ENCODE measurements around the gene UBE2G2.

The UBE2G2 gene

DNA sequence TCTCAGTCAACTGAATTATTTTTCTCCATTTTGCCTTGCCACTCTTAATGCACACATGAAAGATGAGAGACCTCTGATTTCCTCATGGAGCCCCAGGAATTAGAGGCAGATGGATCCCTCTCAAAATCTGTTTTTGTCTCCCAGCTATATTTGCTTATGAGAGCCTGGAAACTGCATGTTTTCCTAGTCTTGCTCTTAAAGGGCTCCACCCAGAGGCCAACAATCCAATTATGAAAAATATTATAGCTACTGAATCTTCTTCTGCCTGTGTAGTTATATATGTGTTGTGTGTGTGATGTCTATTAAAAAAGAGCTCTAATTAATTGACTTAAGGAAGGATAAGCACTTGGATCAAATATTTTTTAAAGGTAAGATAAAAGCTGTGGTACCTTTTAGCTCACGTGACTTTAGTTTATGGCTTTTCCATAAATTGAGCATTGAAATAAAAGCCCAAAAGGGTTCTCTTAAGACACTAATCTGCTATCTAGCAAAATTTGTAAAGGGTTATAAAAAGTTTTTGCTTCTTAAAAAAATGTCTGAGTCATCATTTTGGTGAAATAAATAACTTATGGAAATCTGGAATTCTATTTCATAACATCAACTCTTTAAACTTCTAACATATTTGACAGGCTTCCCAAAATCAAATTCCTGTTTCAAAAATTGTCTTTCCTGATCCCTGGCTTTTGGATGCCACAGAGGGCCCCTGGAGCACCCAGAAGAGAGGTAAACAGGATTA lies 59.0 kb downstream of the UBE2G2 start:
- no peak for DNase-seq

DNA sequence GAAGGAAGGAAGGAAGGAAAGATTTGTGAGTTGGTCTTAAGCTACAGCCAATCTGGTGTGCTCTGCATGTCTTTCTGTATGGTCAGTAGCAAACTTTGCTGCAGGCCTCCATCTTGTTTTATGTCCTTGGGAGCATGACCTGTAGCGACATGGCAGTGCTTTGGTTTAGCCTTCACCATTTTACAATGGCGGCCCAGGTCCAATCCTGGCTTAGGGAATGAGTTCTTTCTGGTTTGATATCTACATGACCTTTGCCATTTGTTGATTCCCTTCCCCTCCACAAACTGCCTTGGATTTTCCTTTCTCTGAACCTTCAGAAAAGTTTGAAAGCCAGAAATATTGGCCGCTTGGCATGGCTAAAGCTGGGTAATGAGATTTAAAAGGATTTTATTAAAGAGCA lies 59.7 kb downstream of the UBE2G2 start:
- DNase-seq: no peak

DNA sequence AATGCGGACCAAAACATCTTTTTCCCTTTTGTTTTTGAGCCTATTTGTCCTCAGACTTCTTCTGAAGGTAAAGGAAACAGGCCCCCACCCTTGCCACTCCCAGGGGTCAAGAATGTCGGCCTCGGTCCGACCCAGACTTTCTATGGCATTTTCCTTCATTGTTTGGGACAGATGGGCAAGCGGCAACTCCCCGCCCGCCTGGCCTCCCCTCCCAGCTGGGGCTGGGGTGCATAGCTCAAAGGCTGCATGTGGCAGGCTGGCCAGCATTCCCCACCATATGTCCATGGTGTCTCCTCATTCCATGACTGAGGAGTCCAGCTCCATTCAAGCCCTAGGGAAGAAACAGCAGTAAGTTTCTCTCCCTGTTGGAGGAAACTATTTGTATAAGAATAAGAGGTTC lies 60.9 kb downstream of the UBE2G2 start:
- no peak for DNase-seq

DNA sequence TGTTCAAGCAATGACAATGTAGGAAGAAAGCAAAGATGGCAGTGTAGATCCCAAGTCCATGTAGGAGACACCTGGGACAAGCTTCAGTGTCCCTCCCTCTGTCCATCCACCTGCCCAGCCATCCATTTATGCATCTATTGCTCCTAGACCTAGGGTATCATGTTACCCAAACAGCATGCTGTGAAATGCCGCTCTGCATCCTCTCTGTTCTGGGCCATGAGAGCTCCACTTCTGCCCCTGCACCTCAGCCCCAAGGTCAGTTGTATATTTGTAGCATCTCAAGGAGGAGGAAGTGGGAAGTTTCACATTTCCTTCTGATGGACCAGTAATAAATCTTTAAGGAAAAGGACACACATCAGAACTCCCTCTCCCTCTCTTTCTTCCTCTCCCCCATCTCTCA lies 62.3 kb downstream of the UBE2G2 start:
- no peak for DNase-seq

DNA sequence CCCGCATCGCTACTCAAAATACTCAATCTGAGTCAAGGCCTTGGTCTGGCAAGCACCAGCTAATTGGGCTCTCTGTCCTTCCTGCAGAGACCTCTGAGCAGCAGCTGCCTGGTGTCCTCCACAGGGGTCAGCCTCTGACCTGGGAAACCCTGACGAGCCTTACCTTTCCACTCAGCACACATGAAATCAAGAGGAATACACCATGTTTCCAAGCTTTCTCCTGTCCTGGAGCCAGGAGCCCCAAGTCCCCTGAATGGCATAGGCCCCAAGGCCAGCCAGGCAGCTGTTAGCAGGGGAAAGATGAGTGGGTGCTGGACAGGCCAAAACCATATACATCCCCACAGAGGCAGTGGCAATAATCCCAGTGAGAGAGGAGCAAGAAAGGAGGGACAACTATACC lies 63.0 kb downstream of the UBE2G2 start:
- DNase-seq: no peak

DNA sequence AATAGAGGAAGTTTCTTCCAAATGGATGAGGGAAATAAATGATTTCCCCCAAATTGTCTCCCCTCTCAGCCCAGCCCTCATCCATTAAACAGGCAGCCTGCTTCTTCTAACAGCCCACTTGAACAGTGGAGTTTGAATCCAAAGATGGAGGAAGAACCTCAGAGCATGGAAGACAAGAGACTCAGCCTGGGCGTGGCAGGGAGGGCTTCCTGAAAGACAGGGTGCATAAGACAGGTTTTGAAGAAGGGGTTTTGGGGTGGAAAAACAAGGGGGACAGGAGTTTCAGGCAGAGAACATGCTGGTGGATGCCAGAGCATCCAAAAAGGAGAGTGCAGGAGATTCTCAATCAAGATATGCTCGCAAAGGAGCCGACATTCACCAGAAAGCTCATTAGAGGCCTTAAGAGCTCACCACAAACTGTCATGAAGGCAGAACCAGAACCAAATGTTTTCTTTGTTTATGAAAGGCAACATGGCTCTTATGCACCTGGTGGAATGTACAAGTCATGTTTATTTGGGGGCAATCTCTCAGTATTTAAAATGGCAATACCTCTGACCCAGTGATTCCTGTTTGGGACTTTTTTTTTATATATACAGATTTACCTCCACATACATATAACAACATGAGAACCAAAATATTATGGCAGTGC lies 63.8 kb downstream of the UBE2G2 start:
- no peak for DNase-seq

DNA sequence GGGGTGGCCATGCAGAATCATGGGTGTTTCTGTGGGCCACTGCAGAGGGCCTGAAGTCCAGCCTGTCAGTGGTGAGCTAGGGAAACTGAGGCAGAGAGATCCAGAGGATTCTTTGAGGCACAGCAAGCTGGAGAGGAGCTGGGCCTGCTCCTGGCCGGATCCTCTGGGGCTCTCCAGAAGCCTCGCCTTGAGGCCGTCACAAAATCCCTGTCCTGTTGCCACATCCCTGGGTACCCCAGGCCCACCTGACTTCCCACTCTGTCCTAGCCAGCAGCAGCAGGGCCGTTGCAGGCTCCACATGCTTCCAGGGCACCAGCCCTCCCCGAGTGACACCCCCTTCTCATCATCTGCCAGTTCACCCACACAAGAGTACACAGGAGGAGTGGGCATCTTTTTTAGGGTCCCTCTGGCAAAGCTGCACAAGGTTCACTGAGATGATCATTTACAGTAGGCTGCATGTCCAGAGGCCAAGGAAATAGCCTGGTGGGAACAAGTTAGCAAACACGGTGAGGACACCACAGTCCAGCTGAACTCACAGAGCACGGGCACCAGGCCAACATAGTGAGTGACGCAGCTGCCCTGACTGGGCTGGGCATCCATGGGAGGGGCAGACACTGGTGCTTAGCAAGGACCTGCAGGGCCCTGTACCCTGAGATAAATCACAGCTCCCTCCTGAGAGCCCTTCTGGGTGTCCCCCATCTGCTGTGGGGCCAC lies 65.2 kb downstream of the UBE2G2 start:
- no peak for DNase-seq

DNA sequence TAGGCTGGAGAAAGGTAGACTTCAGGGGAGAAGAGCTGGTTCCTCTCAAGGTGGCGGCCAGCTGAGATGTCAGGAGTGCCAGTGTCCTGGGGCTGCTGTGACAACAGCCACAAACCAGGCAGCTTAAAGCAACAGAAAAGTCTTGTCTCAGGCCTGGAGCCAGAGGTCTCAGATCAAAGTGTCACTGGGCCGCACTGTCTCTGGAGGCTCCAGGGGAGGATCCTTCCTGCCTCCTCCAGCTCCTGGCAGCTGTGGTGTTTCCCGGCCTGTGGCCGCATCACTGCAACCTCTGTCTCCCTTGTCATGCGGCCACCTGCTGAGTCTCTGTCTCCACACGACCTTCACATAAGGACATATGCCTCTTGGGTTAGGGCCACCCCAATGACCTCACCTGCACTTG lies 65.8 kb downstream of the UBE2G2 start:
- DNase-seq: no peak

DNA sequence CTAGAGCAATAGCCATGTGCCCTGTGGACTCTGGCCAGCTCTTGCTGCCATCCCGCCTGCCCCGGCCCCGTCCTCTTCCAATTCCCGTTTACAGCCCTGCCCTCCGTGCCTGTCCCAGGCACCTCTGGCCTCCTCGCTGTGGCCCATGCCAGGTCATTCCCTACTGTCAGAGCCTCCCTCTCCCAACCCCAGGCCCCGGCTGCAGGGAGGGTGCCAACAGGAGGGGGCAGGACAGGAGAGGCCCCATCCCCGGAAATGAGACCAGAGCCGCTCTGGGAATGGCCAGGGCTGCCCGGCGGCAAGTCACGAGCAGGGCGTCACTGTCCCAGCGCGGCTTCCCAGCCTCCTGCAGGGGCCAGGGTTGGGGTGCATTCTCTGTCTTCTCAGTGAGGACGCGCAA lies 66.8 kb downstream of the UBE2G2 start:
- DNase-seq: no peak

DNA sequence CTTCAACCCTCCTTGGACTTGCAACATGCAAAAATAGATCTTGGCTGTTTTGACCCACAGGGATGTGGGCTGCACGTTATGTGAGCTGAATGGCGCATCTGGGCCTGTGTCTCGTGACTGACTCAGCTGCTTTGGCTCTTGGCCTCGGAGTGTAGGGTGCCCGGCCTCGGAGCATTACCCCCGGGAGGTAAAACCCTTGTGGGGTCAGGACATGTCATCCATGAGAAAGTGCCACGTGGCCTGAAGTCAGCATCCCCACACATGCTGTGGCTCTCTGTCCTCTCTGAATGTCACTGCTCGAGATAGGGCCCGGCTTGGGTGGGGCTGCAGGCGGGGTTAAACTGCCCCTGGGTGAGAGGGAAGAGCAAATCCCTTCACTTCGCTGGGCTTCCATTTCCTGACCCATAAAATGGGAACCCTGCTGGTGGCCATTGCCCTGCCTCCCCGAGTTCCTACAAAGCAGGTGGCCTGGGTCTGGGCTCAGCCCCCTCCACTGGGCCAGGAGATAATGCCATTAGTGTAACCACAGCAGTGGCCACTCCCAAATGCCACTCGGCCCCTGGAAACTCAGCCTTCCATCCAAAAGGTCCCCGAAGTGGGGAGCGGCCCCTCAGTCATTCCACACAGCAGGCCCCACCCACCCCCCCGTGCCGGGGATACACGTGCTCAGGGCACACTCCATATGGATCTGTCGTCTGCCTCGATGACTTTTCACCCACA lies 67.4 kb downstream of the UBE2G2 start:
- DNase-seq: no peak

DNA sequence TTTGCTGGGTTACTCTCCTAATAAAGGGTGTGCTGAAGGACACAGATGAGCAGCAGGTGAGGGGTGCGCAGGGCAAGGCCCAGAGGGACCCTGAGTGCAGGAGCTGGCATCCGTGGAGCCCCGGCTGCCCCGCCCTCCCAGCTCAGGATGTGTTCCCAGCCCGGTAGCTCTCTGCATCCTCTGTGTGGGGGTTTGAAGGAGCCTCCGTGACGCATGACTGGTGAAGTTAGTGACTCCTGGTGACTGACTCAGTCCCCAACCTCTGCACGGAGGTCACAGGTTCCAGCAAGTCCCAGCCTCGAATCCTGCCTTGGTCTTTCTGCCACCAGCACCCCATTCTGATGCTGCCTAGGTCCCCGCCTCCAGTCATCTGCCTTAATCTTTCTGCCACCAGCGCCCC lies 68.7 kb downstream of the UBE2G2 start:
- DNase-seq: no peak

DNA sequence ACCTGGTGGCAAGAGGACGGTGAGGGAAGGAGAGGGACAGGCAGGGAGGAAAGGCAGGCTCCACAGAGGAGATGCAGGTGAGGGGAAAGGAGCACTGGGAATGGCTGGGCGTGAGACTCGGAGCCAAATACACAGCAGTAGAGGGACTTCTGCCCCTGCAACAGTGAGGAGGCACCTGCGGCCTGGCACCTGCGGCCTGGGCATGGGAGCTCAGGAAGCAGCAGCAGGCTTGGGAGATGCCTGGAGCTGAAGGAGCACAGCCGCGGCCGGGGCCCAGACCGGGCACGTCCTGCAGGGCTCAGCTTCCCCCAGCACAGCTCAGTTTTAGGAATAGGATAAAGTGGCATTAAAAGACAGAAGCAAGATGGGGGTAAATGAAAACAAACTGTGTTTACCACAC lies 69.4 kb downstream of the UBE2G2 start:
- DNase-seq: no peak

DNA sequence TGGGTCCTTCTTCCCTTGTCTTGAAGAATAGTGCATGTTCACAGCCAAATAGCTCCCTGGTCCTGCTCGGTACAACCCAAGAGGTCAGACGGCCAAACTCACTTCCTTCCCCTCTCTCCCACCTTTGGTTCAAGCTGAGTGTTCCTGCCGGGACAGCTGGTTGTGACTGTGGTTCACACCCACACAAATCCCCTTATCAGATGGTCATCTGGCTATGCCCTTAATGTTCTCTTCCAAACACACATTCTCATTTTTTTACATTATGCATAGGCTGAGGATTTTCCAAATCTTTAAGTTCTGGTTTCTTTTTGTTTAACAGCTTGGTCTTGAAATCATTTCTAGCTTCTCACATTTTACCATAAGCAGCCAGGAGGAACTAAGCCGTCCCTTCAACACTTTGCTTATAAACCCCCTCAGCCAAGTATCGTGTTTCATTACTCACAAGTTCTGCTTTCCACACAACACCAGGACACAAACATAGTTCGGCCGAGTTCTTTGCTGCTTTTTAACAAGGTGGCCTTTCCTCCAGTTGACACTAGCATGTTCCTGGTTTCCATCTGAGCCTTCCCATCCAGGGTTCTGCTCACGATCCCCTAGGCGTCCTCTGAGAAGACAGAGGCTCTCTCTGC lies 70.6 kb downstream of the UBE2G2 start:
- DNase-seq: no peak

DNA sequence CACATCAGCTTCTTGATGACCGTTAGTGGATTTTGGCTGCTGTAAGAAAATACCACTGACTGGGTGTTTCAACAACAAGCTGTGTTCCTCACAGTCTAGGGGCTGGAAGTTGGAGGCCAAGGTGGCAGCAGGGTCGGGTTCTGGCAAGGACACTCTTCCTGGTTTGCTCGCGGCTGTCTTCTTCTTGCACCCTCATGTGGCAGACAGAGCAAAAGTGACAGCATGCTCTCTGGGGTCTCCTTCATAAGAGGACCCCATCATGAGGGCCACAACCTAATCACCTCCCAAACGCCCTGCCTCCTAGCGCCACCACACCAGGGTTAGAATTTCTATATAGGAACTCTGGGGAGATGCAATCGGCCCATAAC lies 71.6 kb downstream of the UBE2G2 start:
- no peak for DNase-seq

DNA sequence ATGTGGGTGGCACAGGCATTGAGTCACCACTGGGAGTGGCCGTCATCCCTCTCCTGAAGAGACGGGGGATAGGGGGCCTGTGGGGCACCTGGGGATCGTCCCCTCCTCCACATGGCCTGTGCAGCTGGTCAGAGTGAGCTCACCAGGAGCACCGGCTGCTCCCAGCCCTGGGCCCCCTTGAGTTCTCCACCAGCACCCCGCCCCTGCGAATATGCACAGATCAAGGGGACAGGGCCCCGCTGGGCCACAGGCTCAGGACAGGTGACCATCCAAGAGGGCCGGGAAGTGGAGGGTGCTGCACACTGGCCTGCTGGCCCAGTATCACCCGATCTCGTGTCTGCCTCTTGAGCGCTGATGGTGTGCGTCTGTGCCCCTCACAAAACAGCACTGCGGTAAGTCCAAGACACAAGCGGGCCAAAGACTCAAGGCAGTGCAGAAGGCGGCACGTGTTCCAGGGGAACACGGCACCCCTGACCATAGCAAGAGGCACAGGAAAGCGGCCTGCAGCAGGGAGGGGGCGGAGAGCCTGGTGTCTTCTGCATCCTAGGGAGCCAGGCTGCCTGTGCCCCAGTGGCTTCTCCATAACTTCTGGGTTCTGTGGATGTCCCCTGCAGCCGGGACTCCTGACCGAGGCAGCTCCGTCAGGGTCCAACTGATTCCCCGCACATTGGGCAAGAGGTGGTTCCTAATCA lies 72.1 kb downstream of the UBE2G2 start:
- DNase-seq: no peak

DNA sequence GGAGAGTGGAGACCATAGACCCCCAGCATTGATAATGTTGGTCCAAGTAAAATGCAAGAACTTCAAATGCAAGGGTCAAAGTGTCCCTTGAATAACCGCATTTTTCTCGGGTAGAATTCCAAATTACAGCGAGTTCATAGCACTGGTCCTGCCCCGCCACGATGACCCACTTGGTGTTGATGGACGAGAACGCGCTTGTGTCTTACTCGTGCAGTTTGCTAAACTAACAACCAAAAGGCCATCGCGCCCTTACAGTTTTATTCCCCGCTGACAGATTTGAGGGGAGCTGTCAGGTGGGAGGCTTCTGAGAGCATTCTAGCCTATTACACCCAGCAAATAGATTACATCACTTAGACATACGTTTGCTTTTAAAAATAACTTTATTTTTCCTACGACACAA lies 72.9 kb downstream of the UBE2G2 start:
- DNase-seq: no peak

DNA sequence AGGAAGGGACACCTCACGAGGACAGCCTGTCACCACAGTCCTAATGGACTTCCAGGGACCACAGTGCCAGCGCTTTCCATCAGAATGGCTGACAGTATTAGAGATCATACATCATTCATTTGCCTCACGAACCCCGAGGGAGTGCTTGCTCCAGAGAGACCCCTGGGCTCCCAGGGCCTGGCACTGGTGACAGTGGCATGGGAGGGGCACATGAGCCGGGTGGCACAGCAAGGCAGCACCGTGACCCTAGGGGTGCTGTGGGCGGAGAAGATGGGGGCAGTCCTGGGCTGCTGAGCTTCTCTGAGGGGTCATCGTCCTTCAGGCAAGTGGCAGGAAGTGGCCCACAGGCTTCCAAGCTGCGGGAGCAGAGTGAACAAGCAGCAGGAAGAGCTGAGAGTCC lies 73.9 kb downstream of the UBE2G2 start:
- DNase-seq: no peak

DNA sequence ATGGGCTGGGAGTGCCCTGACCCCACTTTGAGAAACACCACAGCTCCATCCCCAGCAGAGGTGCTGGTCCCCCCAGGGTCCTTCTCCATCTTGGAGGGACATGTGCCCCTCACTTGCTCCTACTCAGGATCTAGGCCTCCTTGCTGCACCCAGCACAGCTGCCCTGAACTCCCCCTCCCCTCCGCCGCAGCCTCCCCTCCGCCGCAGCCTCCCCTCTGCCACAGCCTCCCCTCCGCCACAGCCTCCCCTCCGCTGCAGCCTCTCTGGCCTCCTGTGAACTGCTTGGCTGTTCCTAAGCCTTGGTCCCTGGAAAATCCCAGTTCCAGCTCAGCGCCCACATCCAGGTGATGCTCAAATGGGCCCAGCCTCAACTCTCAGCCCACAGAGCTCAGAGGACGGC lies 74.3 kb downstream of the UBE2G2 start:
- DNase-seq: no peak

DNA sequence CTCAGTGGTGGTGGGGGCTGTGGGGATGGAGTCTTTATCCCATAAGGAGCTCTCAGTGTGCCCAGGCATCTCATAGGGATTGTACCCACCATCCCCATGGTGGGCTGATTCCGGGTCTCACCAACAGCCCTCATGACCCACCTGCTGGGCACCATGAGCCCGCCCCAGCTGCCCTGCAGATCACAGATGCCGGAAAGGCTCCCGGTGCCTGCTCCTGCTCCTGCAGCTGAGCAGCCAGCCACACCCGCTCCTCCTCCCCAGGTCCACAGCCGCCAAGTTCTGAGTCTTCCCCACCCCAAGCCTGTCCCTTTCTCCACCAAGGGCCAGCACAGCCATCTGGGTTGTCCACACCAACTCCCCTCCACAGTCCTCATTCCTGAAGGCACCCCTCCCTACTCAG lies 74.8 kb downstream of the UBE2G2 start:
- no peak for DNase-seq

DNA sequence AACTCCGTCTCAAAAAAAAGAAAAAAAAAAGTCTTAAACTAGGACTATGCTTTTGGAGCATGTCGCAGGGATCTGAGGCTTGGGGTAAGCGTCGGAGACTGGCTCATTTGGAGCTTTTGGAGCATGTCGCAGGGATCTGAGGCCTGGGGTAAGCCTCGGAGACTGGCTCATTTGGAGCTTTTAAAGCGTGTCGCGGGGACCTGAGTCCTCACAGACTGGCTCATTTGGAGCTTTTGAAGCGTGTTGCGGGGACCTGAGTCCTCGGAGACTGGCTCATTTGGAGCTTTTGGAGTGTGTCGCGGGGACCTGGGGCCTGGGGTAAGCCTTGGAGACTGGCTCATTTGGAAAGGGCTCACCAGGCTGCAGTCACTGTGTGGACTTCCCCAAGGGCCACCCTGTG lies 76.7 kb downstream of the UBE2G2 start:
- no peak for DNase-seq

DNA sequence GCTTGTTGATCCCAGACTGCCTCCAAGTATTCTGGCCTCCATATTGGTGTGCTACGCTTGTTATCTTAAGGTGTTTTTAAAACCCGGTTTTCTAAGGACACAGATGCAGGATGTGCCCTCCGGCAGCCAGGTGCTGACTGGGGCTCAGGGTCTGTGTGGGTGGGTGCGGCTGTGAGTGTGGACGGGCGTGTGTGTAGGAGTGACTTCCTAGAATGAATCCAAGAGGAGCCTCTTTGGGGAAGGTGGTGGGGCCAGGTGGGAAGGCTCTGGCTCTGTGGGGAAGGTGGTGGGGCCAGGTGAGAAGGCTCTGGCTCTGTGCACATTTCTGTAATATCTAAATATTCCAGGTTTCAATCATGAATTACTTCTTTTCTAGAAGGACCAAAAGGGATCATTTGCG lies 77.4 kb downstream of the UBE2G2 start:
- DNase-seq: no peak

Data from activated gamma-delta T cell (primary cell).